GM12872 (cell line): ENCODE data around the gene ELMOD1.

Source experiments
- CTCF ChIP-seq: IDR thresholded peaks from 3 replicates; pipeline ENCODE4 v1.5.1; 2011; ENCODE audit warnings: low read depth, mild to moderate bottlenecking, low read length, moderate library complexity; ENCODE audit not compliant: insufficient read depth

ELMOD1 gene

GRCh38 chr11:107623183-107623582 is 32.2 kb downstream of the ELMOD1 start:
- TF ChIP-seq CTCF, result no peak

GRCh38 chr11:107624983-107625684 is 34.2 kb downstream of the ELMOD1 start:
- TF ChIP-seq CTCF, result no peak

- TF ChIP-seq CTCF, result no peak
Measured at GRCh38 chr11:107625685-107625989, 34.7 kb downstream of the ELMOD1 start.

GRCh38 chr11:107631043-107631442 is 40.1 kb downstream of the ELMOD1 start:
- TF ChIP-seq CTCF, result no peak

- no peak for TF ChIP-seq CTCF
Measured at GRCh38 chr11:107631931-107632330, 41.0 kb downstream of the ELMOD1 start.

GRCh38 chr11:107646783-107647182 is 55.8 kb downstream of the ELMOD1 start:
- no peak for TF ChIP-seq CTCF

- no peak for TF ChIP-seq CTCF
Measured at GRCh38 chr11:107648242-107648641, 57.3 kb downstream of the ELMOD1 start.
